ENCODE measurements around the gene STKLD1. TPM values are rescaled to one million over a fixed set of nuclear protein-coding genes. Genes with fewer than 3 reads are reported as not detected.
A peak's percentile ranks its signal among the peaks of the same experiment; 100 is the strongest.

Gene STKLD1
- total RNA-seq (2011; cell fraction: chromatin; rRNA removed; ENCODE audit: low replicate concordance) = 1.6 and 2.8 TPM in 2 replicates
- total RNA-seq (2011; cell fraction: nucleolus; rRNA removed) = 0.50 and 0.92 TPM in 2 replicates
- 0.69 and 1.3 TPM in 2 replicates for total RNA-seq (2011; cell fraction: nucleoplasm; rRNA removed)
- 0.53 TPM in 1 of 2 replicates, not detected in the other for total RNA-seq (2014; rRNA removed)
- total RNA-seq (2014; rRNA removed; fragmentation: Illumina TruSeq; extraction: Trizol) = 0.19 and 0.36 TPM in 2 replicates
- total RNA-seq (2015; rRNA removed; fragmentation: Illumina TruSeq; extraction: Trizol) = 0.26 and 0.65 TPM in 2 replicates
- 0.20 and 0.33 TPM in 2 replicates for total RNA-seq (2021)
- 0.60 and 1.2 TPM in 2 replicates for polyA plus RNA-seq (2011; rRNA removed)
- 0.60 and 0.85 TPM in 2 replicates for polyA plus RNA-seq (2011; cell fraction: cytosol; rRNA removed)
- polyA plus RNA-seq (2011; cell fraction: nucleus; rRNA removed) = 0.60 and 0.86 TPM in 2 replicates
- 0.82 and 1.7 TPM in 2 replicates for polyA plus RNA-seq (2012)
- polyA plus RNA-seq (2014; fragmentation: Illumina TruSeq; extraction: Trizol) = 0.25 and 1.0 TPM in 2 replicates
- under 1 TPM in 1 of 2 experiments, not detected in 1; 0.10 TPM for polyA plus RNA-seq (2014; fragmentation: Nextera tagmentation; extraction: Ambion mirVana)
- polyA plus RNA-seq (2014; rRNA removed) = 0.13 and 0.61 TPM in 2 replicates
- polyA minus RNA-seq (2011; rRNA and poly(A)+ RNA removed) = 0.39 and 0.81 TPM in 2 replicates
- 0.86 TPM in 1 of 2 replicates, not detected in the other for polyA minus RNA-seq (2011; cell fraction: cytosol; rRNA and poly(A)+ RNA removed)
- polyA minus RNA-seq (2011; cell fraction: nucleus; rRNA and poly(A)+ RNA removed) = 0.27 and 0.44 TPM in 2 replicates
- percentile 32 among the genes with signal in this experiment for Bru-seq, nascent RNA
- percentile 23 among the genes with signal in this experiment for BruChase-seq, experiment 1, labeled RNA remaining after a 2-hour chase
- percentile 14 among the genes with signal in this experiment for BruChase-seq, experiment 2, labeled RNA remaining after a 6-hour chase
- long read RNA-seq, experiment 1, partial matches to known transcripts = 0 of 1 reads
- long read RNA-seq, experiment 1, other reads (novel, unspliced or antisense) = 1 of 1 reads
- long read RNA-seq, experiment 2, partial matches to known transcripts = 0 of 1 reads
- long read RNA-seq, experiment 2, other reads (novel, unspliced or antisense) = 1 of 1 reads
- long read RNA-seq, experiment 3 = 0 reads

DNA sequence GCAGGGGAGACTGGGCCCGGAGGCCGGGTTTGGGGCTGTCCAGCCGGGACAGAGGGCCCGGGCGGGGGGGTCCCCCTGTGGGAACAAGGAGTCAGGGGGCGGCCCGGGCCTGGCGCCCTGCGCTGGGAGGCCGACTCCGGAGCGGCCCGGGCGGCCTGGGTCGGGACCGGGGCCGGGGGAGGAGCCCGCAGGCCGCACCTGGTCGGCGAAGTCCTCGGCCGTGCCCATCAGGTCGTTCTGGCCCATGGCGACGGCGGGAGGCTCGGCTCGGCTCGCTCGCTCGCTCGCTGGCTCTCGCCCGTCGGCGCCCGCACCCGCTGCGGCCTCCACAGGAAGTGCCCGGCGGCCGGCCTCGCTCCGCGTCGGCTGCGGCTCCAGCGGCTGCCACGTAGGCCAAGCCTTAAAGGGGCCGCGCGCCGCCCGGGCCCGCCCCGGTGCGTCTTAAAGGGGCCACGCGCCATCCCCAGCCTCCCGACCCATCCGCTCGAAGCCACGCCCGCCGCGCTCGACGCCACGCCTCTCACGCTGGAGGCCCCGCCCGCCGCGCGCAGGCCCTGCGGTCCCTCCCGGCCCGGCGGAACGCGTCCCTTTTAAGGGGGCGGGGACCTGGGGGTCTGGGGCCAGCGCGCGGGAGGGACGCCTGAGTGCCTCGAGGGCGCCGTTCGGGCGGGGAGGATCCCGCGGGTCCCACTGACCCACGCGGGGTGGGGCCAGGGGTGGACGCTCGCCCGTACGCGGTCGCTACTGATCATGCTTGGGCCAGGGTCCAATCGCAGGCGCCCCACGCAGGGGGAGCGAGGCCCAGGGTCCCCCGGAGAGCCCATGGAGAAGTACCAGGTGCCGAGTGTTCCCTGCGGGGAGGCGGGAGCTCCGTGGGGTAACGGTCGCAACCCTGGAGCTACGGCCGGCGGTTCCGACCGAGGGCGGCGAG is at the start of gene STKLD1, which contains the start of gene SURF4:
Gene STKLD1 (plus strand): TSS at position 643 of the 931 bp plus-strand sequence. CDS start 108 bp downstream, at position 751.
Gene SURF4 (minus strand): TSS at position 337 of the 931 bp plus-strand sequence. CDS start 91 bp downstream, at position 246.
- Histone ChIP-seq H3K79me2 (ENCODE audit: control insufficient read depth, insufficient read depth, low read length) (peaks cover 57% of the 10 kb centered on the region), H4K20me1 (replicated peaks; ENCODE audit: control insufficient read depth, insufficient read depth, low read length) (peaks cover 27% of the 10 kb centered on the region), H3K4me1 (replicated peaks in 1 of 2; ENCODE audit: control insufficient read depth in 2 of 2, insufficient read depth in 2 of 2, low read length in 2 of 2) (peaks cover 39 to 50% of the 10 kb centered on the region in 2 experiments; a peak in 4 of 5 replicates), H3K4me2 (ENCODE audit: insufficient read depth, low read length) (peak within 1 kb of the TSS; percentile 88), H3K9ac (ENCODE audit: insufficient read depth in 1 of 2, low read depth in 2 of 2, low read length in 2 of 2) (peak within 1 kb of the TSS; percentile 97 to 99), H3K9me3 (replicated peaks; ENCODE audit: control insufficient read depth, insufficient read depth, low read depth, low read length) (no peaks in the 10 kb centered on the region), H3K9me1 (ENCODE audit: control insufficient read depth, insufficient read depth, low read length) (peaks cover 13% of the 10 kb centered on the region), H3K27ac (ENCODE audit: extremely low read depth, low read depth, low read length) (peak within 1 kb of the TSS; percentile 97), H3K4me3 (peak within 1 kb of the TSS; percentile 87), H2AFZ (ENCODE audit: low read depth, low read length) (peak within 1 kb of the TSS; percentile 92), H3K27me3 (ENCODE audit: control insufficient read depth in 2 of 2, insufficient read depth in 2 of 2, low read length in 2 of 2) (no peaks in the 10 kb centered on the region), H3K36me3 (ENCODE audit: control insufficient read depth, insufficient read depth, low read length) (peaks cover 31% of the 10 kb centered on the region)
- ChIA-PET POLR2A (interaction anchor here (0.5 to 8.5 kb wide), 19 partner anchors 8 to 625 kb away, joined by 3 to 109 read pairs (median 4); partner anchors contain the start of genes MED22, RPL7A, SURF1 and SURF2), CTCF (ENCODE audit: low intra/inter-chr PET ratio) (interaction anchor here (0.9 kb wide), 1 partner anchor 19 kb away, joined by 4 read pairs; the partner anchor contains the start of gene SURF2)
- intact Hi-C loops (cut with micrococcal nuclease) (no loop called here), in situ Hi-C loops (cut with MboI) (no loop called here)
- peak; percentile 97 to 99 (median 98) for DNase-seq (ENCODE audit: extremely low read depth in 1 of 4, low spot score in 3 of 4)
- under 1% methylated on average over 61 of the region's 120 CpGs for WGBS (ENCODE audit: insufficient coverage, low coverage, missing lambda C conversion rate)
- FAIRE-seq = peak; percentile 65
- peak; percentile 91 for ATAC-seq
- no TSS peak for BruUV-seq (replicated peaks)
- TF ChIP-seq CBFB (CRISPR knock-in tag; IDR thresholded peaks at IDR 0.05) = no peak
- peak; percentile 54; the same call in 1 of the 2 replicates for TF ChIP-seq EP400 (IDR thresholded peaks at IDR 0.05)
- no peak for TF ChIP-seq CHAMP1 (IDR thresholded peaks at IDR 0.05)
- TF ChIP-seq GATA2 (CRISPR knock-in tag; IDR thresholded peaks at IDR 0.05) = no peak
- no peak for TF ChIP-seq ZNF668 (CRISPR knock-in tag; IDR thresholded peaks at IDR 0.05)
- no peak for TF ChIP-seq ZNF134 (CRISPR knock-in tag; conservative IDR thresholded peaks at IDR 0.05)
- TF ChIP-seq ETS2 (tag; IDR thresholded peaks at IDR 0.05; ENCODE audit: borderline replicate concordance, poor library complexity, severe bottlenecking) = no peak
- TF ChIP-seq RUNX1 (IDR thresholded peaks at IDR 0.05; ENCODE audit: low read depth) = no peak
- no peak for TF ChIP-seq ZNF551 (CRISPR knock-in tag; IDR thresholded peaks at IDR 0.05)
- TF ChIP-seq ETV6 (IDR thresholded peaks at IDR 0.05; ENCODE audit: borderline replicate concordance in 1 of 2, low read depth in 2 of 2, low read length in 1 of 2) = no peak
- TF ChIP-seq ETV6 (CRISPR knock-in tag; IDR thresholded peaks at IDR 0.05; ENCODE audit: borderline replicate concordance) = peak; percentile 82; the same call in 1 of the 2 replicates
- no peak for TF ChIP-seq CHD2 (IDR thresholded peaks at IDR 0.05; ENCODE audit: low read depth, low read length)
- no peak for TF ChIP-seq MYNN (IDR thresholded peaks at IDR 0.05)
- TF ChIP-seq MYNN (CRISPR knock-in tag; IDR thresholded peaks at IDR 0.05) = no peak
- TF ChIP-seq KAT8 (IDR thresholded peaks at IDR 0.05; ENCODE audit: low read depth) = no peak
- TF ChIP-seq SMARCA5 (IDR thresholded peaks at IDR 0.05) = no peak

All from K562 (cell line).